CD14-positive monocyte (primary cell): Measurements from ENCODE around the gene ITIH1. TPM values are rescaled to one million over a fixed set of nuclear protein-coding genes. Genes with fewer than 3 reads are reported as not detected.

ENCODE experiments used
- DNase-seq, 3 donors: peaks; one replicate each; pipeline ENCODE4 v3.0.0-alpha.2; 2011 to 2022
- H2AFZ ChIP-seq: 2 replicates; pipeline ENCODE4 v1.6.0; 2012; ENCODE audit warnings: mild to moderate bottlenecking, low read depth, low read length, inconsistent platforms; ENCODE audit not compliant: insufficient read depth, poor library complexity, severe bottlenecking
- H3K27ac ChIP-seq, 2 donors: 1 replicate in 1 of 2; 2 replicates in 1 of 2; pipeline ENCODE4 v1.5.1; 2012 to 2013; ENCODE audit warnings: low read length in 2 of 2, control low read depth in 1 of 2, inconsistent platforms in 1 of 2, low read depth in 1 of 2, mild to moderate bottlenecking in 1 of 2
- H3K27me3 ChIP-seq, 2 donors: one replicate each; pipeline versions ENCODE4 v1.6.0 to v1.6.1; 2011 to 2013; ENCODE audit warnings: low read length in 2 of 2; ENCODE audit not compliant: control insufficient read depth in 2 of 2, insufficient read depth in 2 of 2
- H3K36me3 ChIP-seq, 2 donors: replicated peaks in 1 of 2; 1 replicate in 1 of 2; 2 replicates in 1 of 2; pipeline versions ENCODE4 v1.5.1 to v1.6.1; 2012 to 2013; ENCODE audit warnings: low read length in 2 of 2, control low read depth in 1 of 2, inconsistent platforms in 1 of 2, mild to moderate bottlenecking in 1 of 2; ENCODE audit not compliant: insufficient read depth in 2 of 2, control insufficient read depth in 1 of 2
- H3K4me1 ChIP-seq, 2 donors: 1 replicate in 1 of 2; 2 replicates in 1 of 2; pipeline versions ENCODE4 v1.5.1 to v1.6.1; 2012 to 2013; ENCODE audit warnings: low read length in 2 of 2, control low read depth in 1 of 2, inconsistent platforms in 1 of 2, mild to moderate bottlenecking in 1 of 2, moderate library complexity in 1 of 2; ENCODE audit not compliant: insufficient read depth in 2 of 2, control insufficient read depth in 1 of 2
- H3K4me2 ChIP-seq: replicated peaks from 2 replicates; pipeline ENCODE3; 2012; ENCODE audit warnings: low read length, moderate library complexity, mild to moderate bottlenecking; ENCODE audit not compliant: poor library complexity, severe bottlenecking; ENCODE audit errors: extremely low read depth
- H3K4me3 ChIP-seq, 3 experiments: fragments of 200-600 bp in 1 of 3; sonication (generic) in 1 of 3; replicated peaks in 1 of 3; 1 replicate in 2 of 3; 2 replicates in 1 of 3; pipeline ENCODE4 v1.5.1; 2011 to 2013; ENCODE audit warnings: low read length in 3 of 3, mild to moderate bottlenecking in 3 of 3, control low read depth in 2 of 3, low read depth in 2 of 3, inconsistent platforms in 1 of 3, moderate library complexity in 1 of 3
- H3K79me2 ChIP-seq: 2 replicates; pipeline ENCODE4 v1.6.0; 2012; ENCODE audit warnings: mild to moderate bottlenecking, control low read depth, inconsistent platforms, low read length, moderate library complexity; ENCODE audit not compliant: insufficient read depth
- H3K9ac ChIP-seq: 2 replicates; pipeline ENCODE4 v1.6.0; 2017; ENCODE audit warnings: low read length, mild to moderate bottlenecking; ENCODE audit not compliant: insufficient read depth, poor library complexity, severe bottlenecking
- H3K9me3 ChIP-seq, 2 donors: replicated peaks in 1 of 2; 1 replicate in 1 of 2; 2 replicates in 1 of 2; pipeline versions ENCODE4 v1.5.1 to v1.6.1; 2012 to 2013; ENCODE audit warnings: low read length in 2 of 2, control low read depth in 1 of 2; ENCODE audit not compliant: control insufficient read depth in 1 of 2, insufficient read depth in 1 of 2
- H4K20me1 ChIP-seq: 2 replicates; pipeline ENCODE4 v1.6.0; 2012; ENCODE audit warnings: mild to moderate bottlenecking, low read length, control low read depth, moderate library complexity; ENCODE audit not compliant: insufficient read depth
- H3K27ac Mint-ChIP-seq, 7 donors: one replicate each; pipeline ENCODE4 v1.8.0; 2020; ENCODE audit warnings: mild to moderate bottlenecking in 7 of 7, mixed read lengths in 7 of 7, moderate library complexity in 6 of 7, inconsistent platforms in 2 of 7
- H3K27me3 Mint-ChIP-seq, 3 donors: one replicate each; pipeline ENCODE4 v1.8.0; 2021 to 2022; ENCODE audit warnings: low read depth in 3 of 3, mild to moderate bottlenecking in 3 of 3, mixed read lengths in 3 of 3, moderate library complexity in 3 of 3, inconsistent platforms in 1 of 3
- H3K36me3 Mint-ChIP-seq, 2 donors: one replicate each; pipeline ENCODE4 v1.8.0; 2020; ENCODE audit warnings: mixed read lengths in 2 of 2, inconsistent platforms in 1 of 2, mild to moderate bottlenecking in 1 of 2
- H3K4me1 Mint-ChIP-seq: one replicate; pipeline ENCODE4 v1.8.0; 2020; ENCODE audit warnings: mild to moderate bottlenecking, mixed read lengths
- H3K4me3 Mint-ChIP-seq, 2 donors: one replicate each; pipeline ENCODE4 v1.8.0; 2020; ENCODE audit warnings: mild to moderate bottlenecking in 2 of 2, mixed read lengths in 2 of 2, moderate library complexity in 1 of 2
- H3K9me3 Mint-ChIP-seq, 7 donors: one replicate each; pipeline ENCODE4 v1.8.0; 2020 to 2022; ENCODE audit warnings: mixed read lengths in 7 of 7, mild to moderate bottlenecking in 6 of 7, moderate library complexity in 6 of 7, inconsistent platforms in 2 of 7
- WGBS: methylation state at CpG from one replicate; pipeline ENCODE4 v1.1.5; 2013; ENCODE audit warnings: missing lambda C conversion rate; ENCODE audit not compliant: insufficient coverage; 5-methylcytosine and 5-hydroxymethylcytosine counted together
- intact Hi-C, 2 donors: fragments of 100-400 bp; cut with micrococcal nuclease; formaldehyde crosslinking; loops; one replicate each; pipeline versions ENCODE4 v1.15.0 to v1.15.1; 2023
- polyA plus RNA-seq, 3 donors: library from polyadenylated mRNA; depleted of rRNA in 1 of 3; unstranded in 2 of 3; stranded (reverse) in 1 of 3; fragments of 300-500 nt in 2 of 3; fragments of >200 nt in 1 of 3; fragmentation: Illumina TruSeq in 2 of 3; gene quantifications; 1 replicate in 2 of 3; 2 replicates in 1 of 3; pipeline ENCODE4 v1.2.3, GENCODE V29; 2012 to 2021
- TF ChIP-seq, protein P1 (sequence below): fragments of 200-600 bp; IDR thresholded peaks from one replicate; pipeline ENCODE4 v1.8.0; 2022; ENCODE audit warnings: antibody characterized with exemption, mild to moderate bottlenecking

Gene ITIH1
- polyA plus RNA-seq, 3 donors: 0.75 to 4.4 (median 1.3) TPM

DNA sequence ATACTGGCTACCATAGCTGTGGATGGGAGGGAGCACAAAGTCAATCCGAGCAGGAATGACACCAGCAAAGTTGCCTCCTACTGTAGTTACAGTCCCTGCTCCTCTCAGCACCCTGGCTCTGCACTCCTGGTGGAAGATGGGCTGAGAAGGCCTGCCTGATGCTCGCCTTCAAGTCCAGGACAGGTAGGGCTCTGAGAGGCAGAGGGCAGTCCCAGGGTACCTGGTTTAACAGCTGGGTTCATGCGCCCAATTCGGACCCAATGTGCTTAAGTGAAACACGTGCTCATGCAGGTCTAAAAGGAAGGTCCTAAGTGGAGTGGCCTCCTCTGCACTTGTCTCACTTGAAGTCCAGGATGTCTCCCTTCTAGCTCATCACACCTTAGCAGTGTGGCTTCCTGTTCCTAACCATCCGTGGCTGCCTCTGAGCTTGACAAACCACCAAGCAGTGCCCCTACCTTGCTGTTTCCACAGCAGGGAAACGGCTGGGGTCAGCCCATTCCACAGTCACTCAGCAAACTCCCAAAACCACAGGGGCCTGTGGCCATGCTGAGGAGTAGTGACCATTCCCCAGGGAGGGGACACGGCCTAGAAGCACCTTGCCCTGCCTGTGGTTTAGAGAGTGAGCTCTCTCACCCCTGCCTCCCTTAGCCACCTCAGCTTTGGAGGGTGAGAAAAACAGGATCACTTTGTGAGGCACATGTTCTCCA lies 61.3 kb downstream of the ITIH1 start:
- H3K27ac Mint-ChIP-seq: no peak overlapping the region
- H3K9me3 ChIP-seq: no peaks in the 10 kb centered on the region
- TF ChIP-seq, protein P1, sequence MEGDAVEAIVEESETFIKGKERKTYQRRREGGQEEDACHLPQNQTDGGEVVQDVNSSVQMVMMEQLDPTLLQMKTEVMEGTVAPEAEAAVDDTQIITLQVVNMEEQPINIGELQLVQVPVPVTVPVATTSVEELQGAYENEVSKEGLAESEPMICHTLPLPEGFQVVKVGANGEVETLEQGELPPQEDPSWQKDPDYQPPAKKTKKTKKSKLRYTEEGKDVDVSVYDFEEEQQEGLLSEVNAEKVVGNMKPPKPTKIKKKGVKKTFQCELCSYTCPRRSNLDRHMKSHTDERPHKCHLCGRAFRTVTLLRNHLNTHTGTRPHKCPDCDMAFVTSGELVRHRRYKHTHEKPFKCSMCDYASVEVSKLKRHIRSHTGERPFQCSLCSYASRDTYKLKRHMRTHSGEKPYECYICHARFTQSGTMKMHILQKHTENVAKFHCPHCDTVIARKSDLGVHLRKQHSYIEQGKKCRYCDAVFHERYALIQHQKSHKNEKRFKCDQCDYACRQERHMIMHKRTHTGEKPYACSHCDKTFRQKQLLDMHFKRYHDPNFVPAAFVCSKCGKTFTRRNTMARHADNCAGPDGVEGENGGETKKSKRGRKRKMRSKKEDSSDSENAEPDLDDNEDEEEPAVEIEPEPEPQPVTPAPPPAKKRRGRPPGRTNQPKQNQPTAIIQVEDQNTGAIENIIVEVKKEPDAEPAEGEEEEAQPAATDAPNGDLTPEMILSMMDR: no peak
- H3K4me1 Mint-ChIP-seq: peaks cover 13% of the 10 kb centered on the region
- intact Hi-C loops: no loop called here
- H3K27ac ChIP-seq: no peak overlapping the region
- peaks cover 75 to 88% of the 10 kb centered on the region in 2 donors for H3K36me3 Mint-ChIP-seq
- peaks cover 0 to 2% (median 0%) of the 10 kb centered on the region in 3 donors for H3K27me3 Mint-ChIP-seq
- WGBS: 94% methylated on average over 6 of the region's 8 CpGs
- peaks cover 63 to 98% of the 10 kb centered on the region in 2 donors for H3K36me3 ChIP-seq
- H3K4me2 ChIP-seq: no peak overlapping the region
- H3K4me1 ChIP-seq: peaks cover 15 to 16% of the 10 kb centered on the region in 2 donors
- no peaks in the 10 kb centered on the region for H4K20me1 ChIP-seq
- no peak overlapping the region for H3K9ac ChIP-seq
- H3K27me3 ChIP-seq: no peaks in the 10 kb centered on the region
- no peak overlapping the region for H3K4me3 ChIP-seq
- no peak overlapping the region for H2AFZ ChIP-seq
- no peak for DNase-seq
- H3K9me3 Mint-ChIP-seq: peaks cover 0 to 2% (median 0%) of the 10 kb centered on the region in 7 donors
- no peaks in the 10 kb centered on the region for H3K79me2 ChIP-seq
- no peak overlapping the region for H3K4me3 Mint-ChIP-seq

GRCh38 chr3:52839268-52839575 lies 61.8 kb downstream of the ITIH1 start:
- Histone ChIP-seq H3K36me3 (peaks cover 66 to 98% of the 10 kb centered on the region in 2 donors), H3K27me3 (no peaks in the 10 kb centered on the region)
- TF ChIP-seq, protein P1: no peak

More at GRCh38 chr3:52839268-52839575, 61.8 kb downstream of the ITIH1 start:
- Histone ChIP-seq H3K9me3 (no peaks in the 10 kb centered on the region), H2AFZ (no peak overlapping the region), H3K9ac (no peak overlapping the region), H3K79me2 (no peaks in the 10 kb centered on the region), H4K20me1 (no peaks in the 10 kb centered on the region), H3K4me1 (peaks cover 20 to 21% of the 10 kb centered on the region in 2 donors), H3K27ac (no peak overlapping the region), H3K4me2 (no peak overlapping the region), H3K4me3 (no peak overlapping the region)
- no peak for DNase-seq
- peaks cover 0 to 2% (median 0%) of the 10 kb centered on the region in 3 donors for H3K27me3 Mint-ChIP-seq
- WGBS: 96% methylated on average over 2 of the region's 2 CpGs
- H3K4me1 Mint-ChIP-seq: peaks cover 17% of the 10 kb centered on the region
- peaks cover 78 to 91% of the 10 kb centered on the region in 2 donors for H3K36me3 Mint-ChIP-seq
- no peak overlapping the region for H3K27ac Mint-ChIP-seq
- intact Hi-C loops: no loop called here
- no peak overlapping the region for H3K4me3 Mint-ChIP-seq
- peaks cover 0 to 2% (median 0%) of the 10 kb centered on the region in 7 donors for H3K9me3 Mint-ChIP-seq
